Renal pelvis (tissue), 12 donors: ENCODE measurements around the gene TCF4. TPM values are rescaled to one million over a fixed set of nuclear protein-coding genes. Genes with fewer than 3 reads are reported as not detected.

Experiments used
- DNase-seq: peaks from one replicate; pipeline ENCODE4 v3.0.0-alpha.2; 2013
- long read RNA-seq, 16 experiments: transcript quantifications; one replicate each; lab custom pipeline, GENCODE V29; 2026
- polyA plus RNA-seq, 3 donors: library from polyadenylated mRNA; unstranded; fragments of 120-200 nt; gene quantifications; one replicate each; pipeline ENCODE4 v1.2.1, GENCODE V29; 2013; ENCODE audit not compliant: insufficient read length in 3 of 3

Gene TCF4
- polyA plus RNA-seq = 10 to 100 TPM; 65.7 to 69.9 (median 67.2) TPM
- long read RNA-seq, donor 1, partial matches to known transcripts = 0 of 7 reads
- long read RNA-seq, donor 1, other reads (novel, unspliced or antisense) = 0 of 7 reads
- long read RNA-seq, donor 2, partial matches to known transcripts = 0 of 4 reads
- long read RNA-seq, donor 2, other reads (novel, unspliced or antisense) = 0 of 4 reads
- long read RNA-seq, donor 3 = 0 reads
- long read RNA-seq, donor 4, full-length matches to known transcripts = 2 of 2 reads
- long read RNA-seq, donor 4, partial matches to known transcripts = 0 of 2 reads
- long read RNA-seq, donor 4, other reads (novel, unspliced or antisense) = 0 of 2 reads
- long read RNA-seq, donor 5, partial matches to known transcripts = 0 of 4 reads
- long read RNA-seq, donor 5, other reads (novel, unspliced or antisense) = 0 of 4 reads
- long read RNA-seq, donor 6, partial matches to known transcripts = 10 of 16 reads
- long read RNA-seq, donor 6, other reads (novel, unspliced or antisense) = 0 of 16 reads
- long read RNA-seq, donor 7, full-length matches to known transcripts = 5 of 5 reads
- long read RNA-seq, donor 7, partial matches to known transcripts = 0 of 5 reads
- long read RNA-seq, donor 7, other reads (novel, unspliced or antisense) = 0 of 5 reads
- long read RNA-seq, donor 8, partial matches to known transcripts = 0 of 3 reads
- long read RNA-seq, donor 8, other reads (novel, unspliced or antisense) = 0 of 3 reads
- long read RNA-seq, donor 9, full-length matches to known transcripts = 6 of 6 reads
- long read RNA-seq, donor 9, partial matches to known transcripts = 0 of 6 reads
- long read RNA-seq, donor 9, other reads (novel, unspliced or antisense) = 0 of 6 reads
- long read RNA-seq, donor 10, full-length matches to known transcripts = 7 of 16 reads
- long read RNA-seq, donor 10, partial matches to known transcripts = 9 of 16 reads
- long read RNA-seq, donor 10, other reads (novel, unspliced or antisense) = 0 of 16 reads
- long read RNA-seq, donor 11, full-length matches to known transcripts = 6 of 6 reads
- long read RNA-seq, donor 11, partial matches to known transcripts = 0 of 6 reads
- long read RNA-seq, donor 11, other reads (novel, unspliced or antisense) = 0 of 6 reads
- long read RNA-seq, donor 12, partial matches to known transcripts = 13 of 22 reads
- long read RNA-seq, donor 12, other reads (novel, unspliced or antisense) = 0 of 22 reads
- long read RNA-seq, donor 13, partial matches to known transcripts = 6 of 9 reads
- long read RNA-seq, donor 13, other reads (novel, unspliced or antisense) = 0 of 9 reads
- long read RNA-seq, donor 14 = 0 reads
- long read RNA-seq, donor 15 = 0 reads
- long read RNA-seq, donor 16, partial matches to known transcripts = 0 of 4 reads
- long read RNA-seq, donor 16, other reads (novel, unspliced or antisense) = 0 of 4 reads

GRCh38 chr18:55588111-55588869 lies at the start of gene TCF4:
TSS of gene TCF4 (minus strand) at chr18:55588192. CDS start at chr18:55587116, 1,076 bp downstream.
- DNase-seq = peak; percentile 66

GRCh38 chr18:55637204-55637603 lies 49.2 kb upstream of the TCF4 start:
- no peak for DNase-seq

GRCh38 chr18:55635439-55635838 lies 47.4 kb upstream of the TCF4 start:
- no peak for DNase-seq

GRCh38 chr18:55634545-55634944 lies 46.6 kb upstream of the TCF4 start:
- DNase-seq = no peak

- no peak for DNase-seq
Measured at GRCh38 chr18:55633032-55633431, 45.0 kb upstream of the TCF4 start.

- no peak for DNase-seq
Measured at GRCh38 chr18:55629133-55629532, 41.1 kb upstream of the TCF4 start.

GRCh38 chr18:55627007-55627406 lies 39.0 kb upstream of the TCF4 start:
- no peak for DNase-seq

- DNase-seq = no peak
Measured at GRCh38 chr18:55625901-55626300, 37.9 kb upstream of the TCF4 start.

GRCh38 chr18:55623626-55624025 lies 35.6 kb upstream of the TCF4 start:
- DNase-seq = no peak

GRCh38 chr18:55610506-55610905 lies 22.5 kb upstream of the TCF4 start:
- DNase-seq = no peak

GRCh38 chr18:55609160-55609825 lies 21.3 kb upstream of the TCF4 start:
- no peak for DNase-seq

- DNase-seq = no peak
Measured at GRCh38 chr18:55608497-55608896, 20.5 kb upstream of the TCF4 start.

- no peak for DNase-seq
Measured at GRCh38 chr18:55607773-55608172, 19.8 kb upstream of the TCF4 start.

- no peak for DNase-seq
Measured at GRCh38 chr18:55605733-55606338, 17.8 kb upstream of the TCF4 start.

GRCh38 chr18:55603775-55604174 lies 15.8 kb upstream of the TCF4 start:
- no peak for DNase-seq

- no peak for DNase-seq
Measured at GRCh38 chr18:55593888-55594287, 5.9 kb upstream of the TCF4 start.

- no peak for DNase-seq
Measured at GRCh38 chr18:55592572-55592971, 4.6 kb upstream of the TCF4 start.

GRCh38 chr18:55592106-55592505 lies 4.1 kb upstream of the TCF4 start:
- no peak for DNase-seq

- DNase-seq = peak; percentile 97
Measured at GRCh38 chr18:55589625-55590291, 1.8 kb upstream of the TCF4 start.
